ENCODE data around the gene WAC.
"Not testable (repeated sequence)": the region's sequence is repeated elsewhere in the genome, so short reads cannot be mapped to it uniquely, and the experiment has no call there.

WAC gene

DNA sequence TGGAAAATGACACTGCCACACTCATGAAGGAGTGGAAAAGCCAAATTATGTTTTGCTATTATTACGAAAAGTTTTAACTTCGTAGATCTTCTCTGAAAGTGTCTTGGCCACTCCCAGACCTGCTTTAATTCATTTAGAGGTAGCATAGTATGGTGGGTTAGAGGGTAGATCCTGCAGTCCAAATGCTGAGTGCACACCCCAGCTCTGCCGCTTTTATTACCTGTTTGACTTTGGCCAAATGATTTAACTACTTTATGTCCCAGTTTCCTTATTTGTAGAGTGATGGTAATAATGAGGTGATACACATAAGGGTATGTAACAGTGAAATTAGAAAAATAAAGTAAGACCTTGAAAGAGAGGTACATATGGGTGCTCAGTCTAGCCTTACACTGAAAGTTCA, 23.6 kb upstream of the WAC start:
- in situ Hi-C loops (cut with HindIII; ENCODE audit: low sequenced_read_pairs) = no loop called here
- DNase-seq (ENCODE audit: low read depth) = no peak
- TF ChIP-seq, protein P1, sequence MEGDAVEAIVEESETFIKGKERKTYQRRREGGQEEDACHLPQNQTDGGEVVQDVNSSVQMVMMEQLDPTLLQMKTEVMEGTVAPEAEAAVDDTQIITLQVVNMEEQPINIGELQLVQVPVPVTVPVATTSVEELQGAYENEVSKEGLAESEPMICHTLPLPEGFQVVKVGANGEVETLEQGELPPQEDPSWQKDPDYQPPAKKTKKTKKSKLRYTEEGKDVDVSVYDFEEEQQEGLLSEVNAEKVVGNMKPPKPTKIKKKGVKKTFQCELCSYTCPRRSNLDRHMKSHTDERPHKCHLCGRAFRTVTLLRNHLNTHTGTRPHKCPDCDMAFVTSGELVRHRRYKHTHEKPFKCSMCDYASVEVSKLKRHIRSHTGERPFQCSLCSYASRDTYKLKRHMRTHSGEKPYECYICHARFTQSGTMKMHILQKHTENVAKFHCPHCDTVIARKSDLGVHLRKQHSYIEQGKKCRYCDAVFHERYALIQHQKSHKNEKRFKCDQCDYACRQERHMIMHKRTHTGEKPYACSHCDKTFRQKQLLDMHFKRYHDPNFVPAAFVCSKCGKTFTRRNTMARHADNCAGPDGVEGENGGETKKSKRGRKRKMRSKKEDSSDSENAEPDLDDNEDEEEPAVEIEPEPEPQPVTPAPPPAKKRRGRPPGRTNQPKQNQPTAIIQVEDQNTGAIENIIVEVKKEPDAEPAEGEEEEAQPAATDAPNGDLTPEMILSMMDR (IDR thresholded peaks at IDR 0.05; ENCODE audit: low read depth, low read length, missing control alignments) = no peak
- no peak overlapping the region for H3K4me3 ChIP-seq (ENCODE audit: low read depth, low read length)

DNA sequence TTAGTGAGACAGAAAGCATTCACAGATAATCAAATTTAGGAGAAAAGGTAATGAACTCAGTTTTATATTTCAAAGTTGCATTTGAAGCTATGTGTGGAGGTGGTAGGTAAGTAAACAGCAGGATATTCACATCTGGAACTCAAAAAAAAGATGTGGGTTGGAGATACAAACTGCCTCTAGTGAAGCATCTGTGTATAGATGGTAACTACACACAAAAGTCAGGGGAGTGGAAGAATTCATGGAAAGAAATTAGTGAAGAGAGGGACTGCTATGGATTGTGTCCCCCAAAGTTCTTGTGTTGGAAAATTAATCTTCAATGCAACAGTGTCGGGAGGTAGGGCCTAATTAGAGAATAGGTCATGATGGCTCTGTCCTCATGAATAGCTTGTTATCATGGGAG, 18.3 kb upstream of the WAC start:
- in situ Hi-C loops (cut with HindIII; ENCODE audit: low sequenced_read_pairs) = no loop called here
- TF ChIP-seq, protein P1 (IDR thresholded peaks at IDR 0.05; ENCODE audit: low read depth, low read length, missing control alignments) = no peak

GRCh38 chr10:28520346-28520745, 12.6 kb upstream of the WAC start:
- in situ Hi-C loops (cut with HindIII; ENCODE audit: low sequenced_read_pairs) = no loop called here
- no peak overlapping the region for H3K4me3 ChIP-seq (ENCODE audit: low read depth, low read length)
- TF ChIP-seq, protein P1 (IDR thresholded peaks at IDR 0.05; ENCODE audit: low read depth, low read length, missing control alignments) = no peak
- no peak for DNase-seq (ENCODE audit: low read depth)

More for the DNA sequence above, 18.3 kb upstream of the WAC start:
- no peak overlapping the region for H3K4me3 ChIP-seq (ENCODE audit: low read depth, low read length)
- no peak for DNase-seq (ENCODE audit: low read depth)

- DNase-seq (ENCODE audit: low read depth); H3K4me3 ChIP-seq (ENCODE audit: low read depth, low read length); in situ Hi-C loops (cut with HindIII; ENCODE audit: low sequenced_read_pairs): not testable (repeated sequence)
These were observed 12.1 kb upstream of the WAC start for GRCh38 chr10:28520828-28521227.

DNA sequence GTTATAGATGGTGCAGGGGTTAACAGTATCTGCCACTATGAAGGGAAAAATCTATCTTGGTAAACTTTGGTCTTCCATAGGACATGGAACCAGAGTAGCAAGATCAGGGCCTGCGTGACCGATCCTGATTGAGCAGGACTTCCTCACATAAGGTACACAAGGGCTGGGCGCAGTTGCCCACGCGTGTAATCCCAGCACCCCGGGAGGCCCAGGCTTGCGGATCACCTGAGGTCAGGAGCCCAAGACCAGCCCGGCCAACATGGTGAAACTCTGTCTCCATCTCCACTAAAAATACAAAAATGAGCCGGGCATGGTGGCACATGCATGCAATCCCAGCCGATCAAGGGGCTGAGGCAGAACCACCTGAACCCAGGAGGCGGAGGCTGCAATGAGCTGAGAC, 11.0 kb upstream of the WAC start:
- H3K4me3 ChIP-seq (ENCODE audit: low read depth, low read length); in situ Hi-C loops (cut with HindIII; ENCODE audit: low sequenced_read_pairs); DNase-seq (ENCODE audit: low read depth): not testable (repeated sequence)

DNA sequence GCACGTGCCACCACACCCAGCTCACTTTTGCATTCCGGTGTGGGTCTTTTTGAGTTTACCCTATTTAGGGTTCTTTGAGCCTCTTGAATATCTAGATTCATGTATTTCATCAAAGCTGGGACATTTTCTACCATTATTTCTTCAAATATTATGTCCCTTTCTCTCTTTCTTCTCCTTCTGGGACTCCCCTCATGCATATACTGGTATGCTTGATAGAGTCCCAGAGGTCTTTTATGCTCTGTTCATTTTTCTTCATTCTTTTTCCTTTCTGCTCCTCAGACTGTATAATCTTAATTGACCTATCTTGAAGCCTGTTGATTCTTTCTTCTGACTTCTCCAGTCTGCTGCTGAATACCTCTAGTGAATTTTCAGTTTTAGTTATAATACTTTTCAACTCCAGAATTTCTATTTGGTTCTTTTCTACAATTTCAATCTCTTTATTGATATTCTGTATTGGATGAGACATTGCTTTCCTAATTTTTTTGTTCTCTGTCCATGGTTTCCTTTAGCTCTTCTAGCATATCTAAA, 9.1 kb upstream of the WAC start:
- TF ChIP-seq, protein P1 (IDR thresholded peaks at IDR 0.05; ENCODE audit: low read depth, low read length, missing control alignments) = no peak
- DNase-seq (ENCODE audit: low read depth) = no peak
- in situ Hi-C loops (cut with HindIII; ENCODE audit: low sequenced_read_pairs) = no loop called here
- H3K4me3 ChIP-seq (ENCODE audit: low read depth, low read length) = no peak overlapping the region

GRCh38 chr10:28530751-28531150, 2.2 kb upstream of the WAC start:
- TF ChIP-seq, protein P1 (IDR thresholded peaks at IDR 0.05; ENCODE audit: low read depth, low read length, missing control alignments) = no peak
- DNase-seq (ENCODE audit: low read depth) = no peak
- in situ Hi-C loops (cut with HindIII; ENCODE audit: low sequenced_read_pairs) = no loop called here
- H3K4me3 ChIP-seq (ENCODE audit: low read depth, low read length) = no peak overlapping the region

DNA sequence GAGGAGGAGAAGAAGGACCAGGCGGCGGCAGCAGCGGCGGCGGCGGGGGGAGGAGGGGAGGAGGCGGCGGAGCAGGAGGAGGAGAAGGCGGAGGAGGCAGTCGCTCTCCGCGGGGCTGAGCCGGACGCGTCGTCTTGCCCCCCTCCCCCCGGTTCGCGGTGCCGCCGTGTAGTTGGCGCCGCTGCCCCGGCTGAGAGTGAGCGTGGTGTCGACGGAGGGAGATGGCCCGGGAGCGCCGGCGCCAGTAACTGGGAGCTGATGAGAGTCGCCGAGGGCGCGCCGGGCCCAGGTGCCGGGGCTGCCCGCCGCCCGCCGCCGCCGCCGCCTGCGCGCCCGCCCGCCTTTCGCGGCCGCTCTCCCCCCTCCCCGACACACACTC, 257 bp downstream of the WAC start:
- no peak for DNase-seq (ENCODE audit: low read depth)
- peak overlapping the region; percentile 69 for H3K4me3 ChIP-seq (ENCODE audit: low read depth, low read length)
- in situ Hi-C loops (cut with HindIII; ENCODE audit: low sequenced_read_pairs) = no loop called here
- TF ChIP-seq, protein P1 (IDR thresholded peaks at IDR 0.05; ENCODE audit: low read depth, low read length, missing control alignments) = no peak
